Mesenchymal stem cell (in vitro differentiated cells and primary cell): ENCODE measurements around the gene THAP7.

Experiments
- DNase-seq: peaks from one replicate; pipeline ENCODE4 v3.0.0-alpha.2; 2013
- H2AFZ ChIP-seq: one replicate; pipeline ENCODE4 v1.6.1; 2013; ENCODE audit warnings: low read depth, mild to moderate bottlenecking, control low read depth, inconsistent platforms, low read length, moderate library complexity
- H2AK5ac ChIP-seq: 2 replicates; pipeline ENCODE4 v1.6.1; 2013; ENCODE audit warnings: low read length, moderate library complexity, mild to moderate bottlenecking, inconsistent platforms; ENCODE audit not compliant: severe bottlenecking
- H2BK120ac ChIP-seq: one replicate; pipeline ENCODE4 v1.6.1; 2013; ENCODE audit warnings: low read depth, mild to moderate bottlenecking, inconsistent platforms, low read length, moderate library complexity
- H2BK12ac ChIP-seq, 2 experiments: one replicate each; pipeline ENCODE4 v1.6.1; 2013; ENCODE audit warnings: inconsistent platforms in 2 of 2, low read length in 2 of 2, mild to moderate bottlenecking in 2 of 2, moderate library complexity in 2 of 2, control low read depth in 1 of 2
- H2BK15ac ChIP-seq: one replicate; pipeline ENCODE4 v1.6.1; 2013; ENCODE audit warnings: mild to moderate bottlenecking, low read depth, inconsistent platforms; ENCODE audit not compliant: poor library complexity, severe bottlenecking
- H2BK5ac ChIP-seq: 2 replicates; pipeline ENCODE4 v1.6.1; 2013; ENCODE audit warnings: low read depth, mild to moderate bottlenecking, low read length, control low read depth, inconsistent platforms; ENCODE audit not compliant: poor library complexity, severe bottlenecking
- H3K14ac ChIP-seq, 2 experiments: one replicate each; pipeline ENCODE4 v1.6.1; 2013; ENCODE audit warnings: inconsistent platforms in 2 of 2, low read length in 2 of 2, control low read depth in 1 of 2, mild to moderate bottlenecking in 1 of 2, moderate library complexity in 1 of 2
- H3K18ac ChIP-seq, 2 experiments: one replicate each; pipeline ENCODE4 v1.6.1; 2013; ENCODE audit warnings: inconsistent platforms in 2 of 2, low read length in 2 of 2, control low read depth in 1 of 2, low read depth in 1 of 2, mild to moderate bottlenecking in 1 of 2
- H3K23ac ChIP-seq, 2 experiments: one replicate each; pipeline ENCODE4 v1.6.1; 2013; ENCODE audit warnings: inconsistent platforms in 2 of 2, low read length in 2 of 2, mild to moderate bottlenecking in 2 of 2, moderate library complexity in 2 of 2, control low read depth in 1 of 2
- H3K27ac ChIP-seq: 2 replicates; pipeline ENCODE4 v1.5.1; 2013; ENCODE audit warnings: mild to moderate bottlenecking, moderate library complexity, low read length, control low read depth, inconsistent platforms; ENCODE audit not compliant: poor library complexity, severe bottlenecking
- H3K27me3 ChIP-seq, 2 experiments: 2 replicates each; pipeline versions ENCODE4 v1.6.1 to v1.7.0; 2013; ENCODE audit warnings: low read length in 2 of 2, mild to moderate bottlenecking in 2 of 2, moderate library complexity in 2 of 2, control low read depth in 1 of 2, inconsistent platforms in 1 of 2; ENCODE audit not compliant: control insufficient read depth in 1 of 2, insufficient read depth in 1 of 2
- H3K36me3 ChIP-seq, 2 experiments: 2 replicates each; pipeline versions ENCODE4 v1.6.1 to v1.7.0; 2013; ENCODE audit warnings: low read length in 2 of 2, control low read depth in 1 of 2, inconsistent platforms in 1 of 2, low read depth in 1 of 2, mild to moderate bottlenecking in 1 of 2; ENCODE audit not compliant: insufficient read depth in 2 of 2, control insufficient read depth in 1 of 2
- H3K4ac ChIP-seq, 2 experiments: one replicate each; pipeline ENCODE4 v1.6.1; 2013; ENCODE audit warnings: inconsistent platforms in 2 of 2, low read length in 2 of 2, mild to moderate bottlenecking in 2 of 2, moderate library complexity in 2 of 2, control low read depth in 1 of 2, low read depth in 1 of 2
- H3K4me1 ChIP-seq: 2 replicates; pipeline ENCODE4 v1.6.1; 2013; ENCODE audit warnings: low read depth, low read length, control low read depth; ENCODE audit not compliant: control insufficient read depth, insufficient read depth
- H3K4me2 ChIP-seq: 2 replicates; pipeline ENCODE4 v1.6.1; 2013; ENCODE audit warnings: low read length, mild to moderate bottlenecking, inconsistent platforms; ENCODE audit not compliant: poor library complexity, severe bottlenecking
- H3K4me3 ChIP-seq, 2 experiments: 2 replicates each; pipeline versions ENCODE4 v1.5.1 to v1.7.0; 2013; ENCODE audit warnings: low read length in 2 of 2, mild to moderate bottlenecking in 2 of 2, control low read depth in 1 of 2, low read depth in 1 of 2; ENCODE audit not compliant: insufficient read depth in 1 of 2
- H3K79me1 ChIP-seq: replicated peaks from 2 replicates; pipeline ENCODE4 v1.6.1; 2013; ENCODE audit warnings: mild to moderate bottlenecking, control low read depth, low read length, inconsistent platforms; ENCODE audit not compliant: poor library complexity, severe bottlenecking
- H3K9ac ChIP-seq: 2 replicates; pipeline ENCODE4 v1.7.0; 2013; ENCODE audit warnings: mild to moderate bottlenecking, low read length, moderate library complexity
- H3K9me3 ChIP-seq: 2 replicates; pipeline ENCODE4 v1.7.0; 2013; ENCODE audit warnings: mild to moderate bottlenecking, low read length; ENCODE audit not compliant: control insufficient read depth
- H4K8ac ChIP-seq: one replicate; pipeline ENCODE4 v1.6.1; 2013; ENCODE audit warnings: inconsistent platforms, mild to moderate bottlenecking, low read length, moderate library complexity
- H4K91ac ChIP-seq: one replicate; pipeline ENCODE4 v1.6.1; 2013; ENCODE audit warnings: mild to moderate bottlenecking, low read length, inconsistent platforms
- WGBS: methylation state at CpG from one replicate; pipeline ENCODE4 v1.1.7; 2013; ENCODE audit warnings: mixed read lengths; 5-methylcytosine and 5-hydroxymethylcytosine counted together

The THAP7 gene

GRCh38 chr22:20983081-20983771, 18.7 kb downstream of the THAP7 start:
- WGBS: 84% methylated on average over 5 of the region's 5 CpGs
- H2BK15ac ChIP-seq: no peak overlapping the region
- peak overlapping the region; percentile 98 for H3K9ac ChIP-seq
- no peak overlapping the region for H2BK5ac ChIP-seq
- H3K4me1 ChIP-seq: peaks cover 20% of the 10 kb centered on the region
- peak overlapping the region; percentile 91 for H2AFZ ChIP-seq
- peak overlapping the region; percentile 9 for H2BK120ac ChIP-seq
- no peak overlapping the region for H3K23ac ChIP-seq
- H4K91ac ChIP-seq: no peak overlapping the region
- H4K8ac ChIP-seq: peak overlapping the region; percentile 7
- H3K18ac ChIP-seq: peak overlapping the region in 1 of 2 experiments; percentile 18
- H3K27ac ChIP-seq: no peak overlapping the region
- H3K79me1 ChIP-seq: peaks cover 37% of the 10 kb centered on the region
- peaks cover 30 to 38% of the 10 kb centered on the region in 2 experiments for H3K36me3 ChIP-seq
- peaks cover 0 to 3% of the 10 kb centered on the region in 2 experiments for H3K27me3 ChIP-seq
- no peak overlapping the region for H2AK5ac ChIP-seq
- peaks cover 7% of the 10 kb centered on the region for H3K9me3 ChIP-seq
- peak overlapping the region; percentile 89 for H3K4me2 ChIP-seq
- H2BK12ac ChIP-seq: peak overlapping the region in 1 of 2 experiments; percentile 65
- H3K4ac ChIP-seq: peak overlapping the region in 1 of 2 experiments; percentile 94
- peak overlapping the region; percentile 90 to 94 for H3K4me3 ChIP-seq
- peak overlapping the region in 1 of 2 experiments; percentile 44 for H3K14ac ChIP-seq
- DNase-seq: peak; percentile 52

- peaks cover 9% of the 10 kb centered on the region for H3K9me3 ChIP-seq
- H3K14ac ChIP-seq: peak overlapping the region in 1 of 2 experiments; percentile 99
- no peak overlapping the region for H2BK120ac ChIP-seq
- H3K27me3 ChIP-seq: peaks cover 0 to 3% of the 10 kb centered on the region in 2 experiments
- H3K4me1 ChIP-seq: peaks cover 20% of the 10 kb centered on the region
- H4K91ac ChIP-seq: peak overlapping the region; percentile 55
- peak overlapping the region; percentile 90 to 94 for H3K4me3 ChIP-seq
- DNase-seq: no peak
- peak overlapping the region; percentile 56 to 98 for H3K18ac ChIP-seq
- peaks cover 26 to 31% of the 10 kb centered on the region in 2 experiments for H3K36me3 ChIP-seq
- H3K4me2 ChIP-seq: peak overlapping the region; percentile 89
- H2BK12ac ChIP-seq: no peak overlapping the region
- H3K23ac ChIP-seq: peak overlapping the region in 1 of 2 experiments; percentile 94
- H2BK5ac ChIP-seq: no peak overlapping the region
- H3K4ac ChIP-seq: peak overlapping the region; percentile 39 to 94
- peak overlapping the region; percentile 91 for H2AFZ ChIP-seq
- no peak overlapping the region for H2BK15ac ChIP-seq
- no peak overlapping the region for H2AK5ac ChIP-seq
- peaks cover 34% of the 10 kb centered on the region for H3K79me1 ChIP-seq
- peak overlapping the region; percentile 80 for H4K8ac ChIP-seq
- WGBS: 3% methylated on average over 12 of the region's 12 CpGs
- H3K9ac ChIP-seq: peak overlapping the region; percentile 98
- H3K27ac ChIP-seq: no peak overlapping the region
Measured at GRCh38 chr22:20982563-20982882, 19.4 kb downstream of the THAP7 start.

DNA sequence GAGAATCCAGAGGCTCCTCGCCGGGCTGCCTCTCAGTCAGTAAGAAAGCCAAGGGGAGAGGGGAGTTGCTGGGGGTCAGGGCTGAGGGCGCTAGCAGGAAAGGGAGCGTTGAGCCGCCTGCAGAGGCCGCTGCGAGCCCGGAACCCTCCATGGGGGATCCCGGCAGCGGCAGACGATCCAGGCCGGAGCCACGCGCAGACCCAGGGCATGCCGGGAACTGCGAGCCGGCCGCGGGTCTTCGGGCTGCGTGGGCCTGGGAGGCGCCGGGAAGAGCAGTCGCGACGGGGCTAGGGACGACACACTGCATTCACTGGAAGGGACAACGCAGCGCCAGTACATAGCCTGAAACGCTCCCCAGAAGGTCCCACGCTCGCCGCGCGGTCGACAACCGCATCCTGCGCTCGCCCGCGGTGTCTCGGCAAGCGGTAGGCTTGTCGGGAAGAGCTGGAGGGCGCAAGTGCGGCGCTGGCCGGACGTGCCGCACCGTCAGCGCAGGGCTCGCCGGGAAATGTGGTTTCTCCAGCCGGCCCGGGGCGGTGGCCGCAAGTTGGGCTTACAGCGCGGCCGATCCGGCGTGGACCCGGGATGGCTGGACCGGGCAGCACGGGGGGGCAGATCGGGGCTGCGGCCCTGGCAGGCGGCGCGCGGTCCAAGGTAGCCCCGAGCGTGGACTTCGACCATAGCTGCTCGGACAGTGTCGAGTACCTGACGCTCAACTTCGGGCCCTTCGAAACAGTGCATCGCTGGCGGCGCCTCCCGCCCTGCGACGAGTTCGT, 19.9 kb downstream of the THAP7 start, which contains the start of gene LZTR1:
LZTR1 (plus strand) TSS at position 511 of the 776 bp plus-strand sequence; CDS start at position 586, 75 bp downstream.
- H2BK5ac ChIP-seq: peak within 1 kb of the TSS; percentile 9
- peak within 1 kb of the TSS; percentile 60 for H2BK15ac ChIP-seq
- H3K27me3 ChIP-seq: peaks cover 0 to 3% of the 10 kb centered on the region in 2 experiments
- H3K18ac ChIP-seq: peak within 1 kb of the TSS; percentile 91 to 99
- peak within 1 kb of the TSS; percentile 87 for H4K91ac ChIP-seq
- H2BK120ac ChIP-seq: peak within 1 kb of the TSS; percentile 9
- H3K14ac ChIP-seq: peak within 1 kb of the TSS in 1 of 2 experiments; percentile 99
- peak within 1 kb of the TSS in 1 of 2 experiments; percentile 65 for H2BK12ac ChIP-seq
- peak within 1 kb of the TSS; percentile 84 for H2AK5ac ChIP-seq
- DNase-seq: peak; percentile 87
- 1% methylated on average over 79 of the region's 87 CpGs for WGBS
- H2AFZ ChIP-seq: peak within 1 kb of the TSS; percentile 92
- H3K27ac ChIP-seq: peak within 1 kb of the TSS; percentile 88
- H3K9me3 ChIP-seq: peaks cover 9% of the 10 kb centered on the region
- peak within 1 kb of the TSS in 1 of 2 experiments; percentile 94 for H3K23ac ChIP-seq
- H4K8ac ChIP-seq: peak within 1 kb of the TSS; percentile 83
- H3K4me2 ChIP-seq: peak within 1 kb of the TSS; percentile 89
- H3K4me3 ChIP-seq: peak within 1 kb of the TSS; percentile 90 to 94
- H3K79me1 ChIP-seq: peaks cover 34% of the 10 kb centered on the region
- H3K4ac ChIP-seq: peak within 1 kb of the TSS; percentile 96 to 97
- H3K4me1 ChIP-seq: peaks cover 20% of the 10 kb centered on the region
- peaks cover 23 to 27% of the 10 kb centered on the region in 2 experiments for H3K36me3 ChIP-seq
- peak within 1 kb of the TSS; percentile 98 for H3K9ac ChIP-seq
